Measurements from ENCODE around the gene CARD9.

Gene CARD9

GRCh38 chr9:136401173-136401922, 27.9 kb upstream of the CARD9 start:
- DNase-seq (ENCODE audit: low read depth in 2 of 2): no peak

GRCh38 chr9:136400038-136400834, 26.8 kb upstream of the CARD9 start, which contains the start of gene SNAPC4:
TSS of gene SNAPC4 (minus strand) at chr9:136400170. CDS start at chr9:136398428, 1,742 bp downstream.
- DNase-seq (ENCODE audit: low read depth in 2 of 2): peak; percentile 60 to 73

- no peak for DNase-seq (ENCODE audit: low read depth in 2 of 2)
Observed at GRCh38 chr9:136399176-136400037, 25.9 kb upstream of the CARD9 start.

GRCh38 chr9:136398286-136398685, 24.8 kb upstream of the CARD9 start:
- DNase-seq (ENCODE audit: low read depth in 2 of 2): no peak

GRCh38 chr9:136397643-136398042, 24.2 kb upstream of the CARD9 start:
- no peak for DNase-seq (ENCODE audit: low read depth in 2 of 2)

- no peak for DNase-seq (ENCODE audit: low read depth in 2 of 2)
Observed at GRCh38 chr9:136396219-136396515, 22.7 kb upstream of the CARD9 start.

GRCh38 chr9:136395345-136396218, 22.1 kb upstream of the CARD9 start:
- no peak for DNase-seq (ENCODE audit: low read depth in 2 of 2)

- DNase-seq (ENCODE audit: low read depth in 2 of 2): no peak
Observed at GRCh38 chr9:136395020-136395340, 21.5 kb upstream of the CARD9 start.

- no peak for DNase-seq (ENCODE audit: low read depth in 2 of 2)
Observed at GRCh38 chr9:136394312-136395019, 21.0 kb upstream of the CARD9 start.

- no peak for DNase-seq (ENCODE audit: low read depth in 2 of 2)
Observed at GRCh38 chr9:136393531-136393930, 20.1 kb upstream of the CARD9 start.

- DNase-seq (ENCODE audit: low read depth in 2 of 2): no peak
Observed at GRCh38 chr9:136392538-136393449, 19.3 kb upstream of the CARD9 start.

GRCh38 chr9:136391737-136392537, 18.5 kb upstream of the CARD9 start:
- no peak for DNase-seq (ENCODE audit: low read depth in 2 of 2)

GRCh38 chr9:136389396-136389795, 15.9 kb upstream of the CARD9 start:
- no peak for DNase-seq (ENCODE audit: low read depth in 2 of 2)

GRCh38 chr9:136387217-136387616, 13.7 kb upstream of the CARD9 start:
- no peak for DNase-seq (ENCODE audit: low read depth in 2 of 2)

- DNase-seq (ENCODE audit: low read depth in 2 of 2): no peak
Observed at GRCh38 chr9:136386018-136386417, 12.5 kb upstream of the CARD9 start.

GRCh38 chr9:136385015-136385414, 11.5 kb upstream of the CARD9 start:
- DNase-seq (ENCODE audit: low read depth in 2 of 2): no peak

- DNase-seq (ENCODE audit: low read depth in 2 of 2): no peak
Observed at GRCh38 chr9:136383436-136383835, 10.0 kb upstream of the CARD9 start.

- no peak for DNase-seq (ENCODE audit: low read depth in 2 of 2)
Observed at GRCh38 chr9:136381966-136382513, 8.6 kb upstream of the CARD9 start.

GRCh38 chr9:136381311-136381710, 7.8 kb upstream of the CARD9 start:
- DNase-seq (ENCODE audit: low read depth in 2 of 2): no peak
